Kidney tubule cell (primary cell): ENCODE results near the gene POLR3GL.

Experiments used
- DNase-seq: peaks from one replicate; pipeline ENCODE4 v3.0.0-alpha.2; 2018; ENCODE audit warnings: low spot score

The POLR3GL gene

DNA sequence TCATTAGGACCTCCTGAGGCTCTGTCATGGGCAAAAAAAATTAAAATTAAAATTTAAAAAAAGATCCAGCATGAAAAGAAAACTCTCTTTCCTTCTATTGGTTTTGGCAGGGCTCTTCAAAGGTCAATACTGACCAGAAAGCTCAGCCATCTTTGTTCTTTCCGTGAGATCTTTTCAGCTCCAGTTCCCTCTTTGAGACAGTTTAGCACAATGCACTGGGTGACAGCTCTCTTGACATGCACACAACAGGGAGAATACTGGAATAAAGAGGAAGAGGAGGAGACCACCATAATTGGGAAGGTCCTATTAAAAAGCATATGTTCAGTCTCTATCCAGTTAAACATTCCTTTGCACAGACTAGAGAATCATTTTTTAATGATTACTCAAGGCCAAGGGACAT, 13.0 kb upstream of the POLR3GL start:
- no peak for DNase-seq

DNA sequence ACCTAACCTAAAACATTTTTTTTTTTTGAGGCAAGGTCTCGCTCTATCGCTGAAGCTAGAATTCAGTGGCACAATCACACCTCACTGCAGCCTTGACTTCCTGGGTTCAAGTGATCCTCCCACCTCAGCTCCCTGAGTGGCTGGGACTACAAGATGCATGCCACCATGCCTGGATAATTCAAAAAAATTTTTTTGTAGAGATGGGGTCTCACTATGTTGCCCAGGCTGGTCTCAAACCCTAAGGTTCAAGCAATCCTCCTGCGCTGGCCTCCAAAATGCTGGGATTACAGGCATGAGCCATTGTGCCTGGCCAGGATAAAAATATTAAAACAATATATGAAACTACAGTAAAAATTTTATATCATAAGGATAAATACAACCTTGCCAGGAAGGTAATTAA, 11.6 kb upstream of the POLR3GL start:
- DNase-seq: no peak

DNA sequence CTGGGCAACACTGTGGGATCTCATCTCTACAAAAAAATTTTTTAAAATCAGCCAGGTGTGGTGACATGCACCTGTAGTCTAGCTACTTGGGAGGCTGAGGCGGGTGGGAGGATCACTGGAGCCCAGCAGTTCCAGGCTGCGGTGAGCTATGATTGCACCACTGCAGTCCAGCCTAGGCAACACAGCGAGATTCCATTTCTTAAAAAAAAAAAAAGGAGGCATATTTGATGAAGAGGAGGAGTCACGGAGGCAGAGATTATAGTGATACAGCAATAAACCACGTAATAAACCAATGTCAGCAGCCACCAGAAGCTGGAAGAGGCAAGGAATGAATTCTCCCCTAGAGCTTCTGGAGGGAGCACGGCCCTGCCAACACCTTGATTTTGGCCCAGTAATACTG, 10.6 kb upstream of the POLR3GL start:
- DNase-seq: no peak

DNA sequence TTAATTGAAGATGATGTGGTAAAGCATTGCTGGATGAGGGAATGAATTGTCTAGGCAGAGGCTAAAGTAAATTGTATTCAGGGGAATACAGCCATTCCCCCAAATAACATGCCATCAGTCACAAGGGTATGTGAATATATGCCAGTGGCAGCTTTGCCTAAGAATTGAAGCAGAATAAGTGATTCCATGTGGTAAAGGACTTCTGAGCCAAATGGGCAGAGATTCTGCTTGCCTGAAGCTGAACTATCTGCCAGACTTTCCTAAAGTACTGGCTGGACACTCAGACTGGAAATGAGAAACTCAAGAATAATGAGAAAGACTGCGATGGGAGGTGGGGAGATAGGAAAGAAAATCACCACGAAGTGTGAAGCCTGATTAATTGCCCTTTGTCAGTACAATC, 9.1 kb upstream of the POLR3GL start:
- no peak for DNase-seq

DNA sequence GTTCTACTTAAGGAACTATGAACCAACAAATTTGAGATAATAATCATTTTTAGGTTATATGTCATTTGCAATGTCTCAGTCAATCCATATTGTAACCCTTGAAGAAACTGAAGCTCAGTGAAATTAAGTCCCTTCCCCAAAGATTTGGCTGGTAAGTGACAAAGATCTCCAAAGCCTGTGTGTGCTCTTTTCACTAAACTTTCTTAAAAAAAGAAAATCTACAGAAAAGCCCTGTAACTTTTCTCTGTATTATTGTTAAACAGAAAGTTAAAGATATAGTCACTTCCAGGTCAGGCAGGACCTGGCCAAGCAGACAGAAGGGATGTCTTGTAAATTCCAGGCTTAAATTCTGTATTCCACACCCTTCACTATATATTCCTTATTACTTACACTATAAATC, 8.1 kb upstream of the POLR3GL start:
- no peak for DNase-seq

DNA sequence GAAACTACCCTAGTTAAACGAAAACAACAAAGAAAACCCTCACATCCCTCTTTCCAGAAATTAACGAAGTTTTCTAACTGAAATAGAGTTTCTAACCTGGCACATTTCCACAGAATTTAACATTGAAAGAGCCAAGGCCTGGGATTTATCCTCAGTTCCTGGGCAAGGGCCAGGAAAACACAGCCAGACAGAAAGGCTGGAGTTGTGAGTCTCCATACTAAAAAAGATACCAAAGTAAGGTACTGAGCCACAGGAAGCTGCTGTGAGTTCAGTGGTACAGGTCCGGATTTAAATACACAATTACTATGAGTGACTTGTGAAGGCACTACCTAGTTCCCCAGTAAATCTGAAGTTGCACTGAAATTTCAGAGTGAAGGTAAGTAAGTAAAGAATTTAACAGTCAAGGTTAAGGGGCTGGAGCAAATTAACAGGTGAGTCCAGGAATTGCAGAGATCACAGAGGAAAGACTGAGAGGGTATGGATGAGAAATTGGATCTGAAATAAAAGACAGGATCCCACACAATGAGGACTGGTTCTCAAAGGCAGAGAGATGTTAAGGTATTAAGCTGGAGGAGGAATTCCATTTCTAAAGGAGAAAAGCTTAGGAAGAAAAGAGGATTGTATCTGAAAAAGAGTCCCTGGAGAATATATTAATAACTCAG, 7.6 kb upstream of the POLR3GL start:
- DNase-seq: no peak

DNA sequence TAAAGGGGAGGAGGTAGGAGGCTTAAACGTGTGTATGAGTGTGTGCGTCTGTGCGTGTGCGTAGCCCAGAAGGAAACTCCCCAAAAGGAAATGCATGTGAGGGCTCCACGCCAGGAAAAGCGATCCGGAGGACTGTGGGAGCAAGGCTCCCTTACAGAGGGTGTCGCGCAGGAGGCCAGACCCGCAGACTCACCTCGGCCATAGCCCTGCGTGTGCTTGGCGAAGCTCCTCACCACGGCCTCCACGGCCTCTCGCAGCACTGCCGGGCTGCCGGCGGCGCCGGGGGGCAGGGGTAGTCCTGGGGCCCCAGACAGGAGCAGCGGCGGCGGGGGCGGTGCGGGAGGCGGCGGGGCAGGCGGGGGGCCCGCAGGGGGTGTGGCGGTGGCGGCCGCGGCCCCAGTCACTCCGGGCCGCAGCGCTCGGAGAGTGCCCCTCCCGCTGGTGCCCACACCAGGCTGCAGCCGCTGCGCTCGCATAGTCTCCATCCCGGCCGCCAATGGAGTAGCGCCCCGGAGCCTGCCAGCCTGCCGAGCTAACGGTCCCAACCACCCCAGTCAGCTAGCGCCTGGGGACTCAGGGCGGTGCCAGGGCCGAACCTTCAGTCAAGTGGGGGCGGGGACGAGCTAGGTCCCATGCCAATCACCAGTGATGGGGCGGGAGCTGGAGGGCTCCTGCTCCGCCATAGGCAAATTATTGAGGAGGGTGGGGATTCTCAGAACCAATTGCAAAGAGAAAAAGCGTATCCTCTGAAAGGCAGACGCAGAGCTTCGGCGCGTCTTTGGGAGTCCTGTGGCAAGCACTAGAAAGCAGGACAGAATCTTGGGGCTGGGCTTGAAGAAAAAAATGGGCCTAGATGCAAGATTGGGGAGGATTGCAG, 6.8 kb upstream of the POLR3GL start, which contains the start of gene LIX1L:
Gene LIX1L (minus strand): TSS at position 575 of the 877 bp plus-strand sequence. CDS start 90 bp downstream, at position 485.
- DNase-seq: peak; percentile 95

DNA sequence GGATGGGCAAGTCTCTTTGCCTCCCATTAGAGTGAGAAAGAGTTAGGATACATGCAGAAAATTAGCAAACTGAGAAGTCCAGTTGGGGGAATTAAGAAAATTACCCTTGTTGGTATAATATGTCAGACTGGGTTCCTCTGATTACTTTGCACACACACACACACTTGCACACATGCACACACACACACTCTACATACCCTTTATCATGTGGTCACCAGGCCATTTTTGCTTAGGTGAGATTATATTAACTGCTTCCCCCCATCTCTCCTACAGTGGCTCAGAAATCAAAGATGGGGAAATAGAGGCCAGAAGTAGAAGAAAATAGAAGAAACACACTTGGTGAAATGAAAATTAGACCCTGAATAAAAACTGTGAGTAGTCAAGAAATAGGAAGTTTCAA, 5.8 kb upstream of the POLR3GL start:
- DNase-seq: no peak

DNA sequence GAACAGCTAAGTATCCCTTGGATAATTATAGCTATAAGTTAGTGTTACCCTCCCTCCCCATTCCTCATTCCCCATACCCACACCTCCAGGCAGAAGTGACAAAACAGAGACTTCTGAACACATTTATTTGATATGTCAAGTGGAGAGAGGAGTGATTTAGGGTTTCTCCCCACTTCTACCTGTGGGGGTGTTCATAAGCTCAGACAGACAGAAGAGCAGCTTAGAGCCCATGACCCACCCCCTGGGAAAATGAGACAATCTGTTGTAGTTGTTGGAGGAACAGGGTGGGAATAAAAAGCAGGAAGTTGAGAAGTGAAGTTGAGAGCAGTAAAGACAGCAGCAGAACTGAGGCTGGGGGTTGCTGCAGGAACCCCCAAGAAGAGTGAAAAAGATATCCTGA, 5.2 kb upstream of the POLR3GL start:
- DNase-seq: no peak

DNA sequence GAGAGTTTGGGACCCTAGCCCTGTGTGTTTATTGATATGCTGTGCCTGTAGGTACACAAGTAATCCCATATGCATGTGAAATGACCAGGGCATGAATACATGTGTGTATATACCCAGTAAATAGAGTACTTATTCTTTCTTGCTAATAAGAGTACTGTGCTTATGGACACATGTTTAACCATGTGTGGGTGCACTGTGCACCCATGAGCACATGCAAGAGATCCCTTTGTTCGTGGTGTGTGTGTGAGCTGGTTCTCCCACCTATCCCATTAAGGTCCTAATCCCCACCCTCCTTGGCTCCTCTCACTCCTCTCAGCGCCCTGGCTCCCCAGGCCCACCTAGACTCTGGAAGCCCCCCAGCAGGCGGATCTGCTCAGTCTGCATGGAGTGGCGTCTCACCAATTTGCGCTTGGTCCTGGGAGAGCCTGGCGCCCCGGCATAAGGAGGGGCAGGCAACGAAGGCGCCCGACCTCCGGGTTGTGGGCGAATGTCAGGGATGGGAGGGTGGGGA, 4.5 kb upstream of the POLR3GL start:
- no peak for DNase-seq

DNA sequence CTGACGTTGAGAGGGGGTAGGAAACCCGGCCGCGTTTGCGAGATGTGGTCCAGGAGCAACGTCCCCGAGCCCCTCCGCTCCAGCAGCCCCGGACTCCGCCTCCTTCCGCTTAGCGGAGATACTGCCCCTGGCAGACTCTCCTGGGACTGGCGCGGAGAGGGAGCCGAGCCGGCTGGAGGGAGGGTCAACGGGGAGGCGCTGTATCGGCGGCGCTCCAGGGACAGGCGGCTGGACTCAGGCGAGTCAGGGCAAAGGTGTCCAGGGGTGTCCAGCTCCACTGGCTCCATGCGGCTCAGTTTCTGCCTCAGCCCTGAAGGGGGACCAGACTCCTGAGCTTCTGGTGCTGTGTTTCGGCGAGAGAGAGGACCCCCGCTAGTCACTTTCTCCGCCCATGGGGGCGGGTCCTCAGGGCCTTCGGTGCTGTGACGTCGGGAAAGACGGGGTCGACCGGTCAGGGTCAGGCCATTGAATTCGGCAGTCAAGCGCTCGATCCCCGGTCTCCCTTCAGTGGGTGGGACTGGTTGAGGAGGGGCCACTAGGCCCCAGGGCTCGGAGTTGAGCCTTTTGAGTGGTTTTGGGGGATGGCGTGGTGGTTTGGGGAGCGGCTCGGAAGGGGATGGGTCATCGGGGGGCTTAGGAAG, 3.9 kb upstream of the POLR3GL start:
- DNase-seq: peak; percentile 59

DNA sequence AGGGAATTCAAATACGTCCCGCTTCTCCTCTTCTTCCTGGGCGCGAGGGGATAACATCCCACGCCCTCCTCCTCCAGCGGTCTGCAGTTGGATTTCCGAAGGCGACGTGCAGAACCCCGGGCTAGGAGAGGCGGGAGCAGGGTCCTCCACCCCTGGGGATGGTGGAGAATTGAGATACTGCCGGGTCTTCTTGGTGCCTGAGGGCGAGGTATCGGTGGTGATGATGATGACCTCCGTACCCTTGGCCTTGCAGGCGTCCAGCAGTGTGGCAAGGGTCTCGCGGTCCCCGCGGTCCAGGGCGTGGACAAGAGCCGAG, 3.4 kb upstream of the POLR3GL start:
- no peak for DNase-seq

DNA sequence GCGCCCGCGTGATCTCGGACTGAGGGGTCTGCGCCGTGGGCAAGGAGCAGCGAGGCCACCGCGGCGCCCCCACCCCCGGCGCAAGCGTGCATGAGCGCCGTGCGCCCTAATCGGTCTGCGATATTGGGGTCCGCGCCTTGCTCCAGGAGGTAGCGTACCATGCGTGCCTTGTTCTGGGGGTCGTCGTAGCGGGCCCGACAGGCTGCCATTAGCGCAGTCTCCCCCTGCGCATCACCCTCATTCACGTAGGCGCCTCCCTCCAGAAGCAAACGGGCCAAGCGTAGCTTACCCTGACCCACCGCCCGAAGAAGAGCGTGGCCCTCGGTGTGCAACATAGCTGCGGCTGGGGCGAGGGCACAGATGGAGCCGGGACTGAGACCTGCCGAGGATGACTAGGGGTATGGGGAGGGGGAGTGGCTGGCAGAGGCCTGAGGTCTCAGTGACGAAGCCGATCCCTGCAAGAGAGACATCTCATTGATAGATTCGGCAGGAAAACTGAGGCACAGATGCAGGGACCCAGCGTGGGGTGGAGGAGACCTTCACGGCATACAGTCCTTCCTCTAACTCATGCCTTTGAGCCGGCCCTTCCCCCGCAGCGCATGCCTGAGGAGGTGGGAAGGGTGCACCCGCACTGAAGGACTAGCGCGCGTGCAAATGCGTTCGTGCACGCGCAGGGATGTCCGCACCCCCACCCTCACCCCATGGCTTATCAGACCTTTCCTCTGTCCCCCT, 2.9 kb upstream of the POLR3GL start:
- DNase-seq: no peak

DNA sequence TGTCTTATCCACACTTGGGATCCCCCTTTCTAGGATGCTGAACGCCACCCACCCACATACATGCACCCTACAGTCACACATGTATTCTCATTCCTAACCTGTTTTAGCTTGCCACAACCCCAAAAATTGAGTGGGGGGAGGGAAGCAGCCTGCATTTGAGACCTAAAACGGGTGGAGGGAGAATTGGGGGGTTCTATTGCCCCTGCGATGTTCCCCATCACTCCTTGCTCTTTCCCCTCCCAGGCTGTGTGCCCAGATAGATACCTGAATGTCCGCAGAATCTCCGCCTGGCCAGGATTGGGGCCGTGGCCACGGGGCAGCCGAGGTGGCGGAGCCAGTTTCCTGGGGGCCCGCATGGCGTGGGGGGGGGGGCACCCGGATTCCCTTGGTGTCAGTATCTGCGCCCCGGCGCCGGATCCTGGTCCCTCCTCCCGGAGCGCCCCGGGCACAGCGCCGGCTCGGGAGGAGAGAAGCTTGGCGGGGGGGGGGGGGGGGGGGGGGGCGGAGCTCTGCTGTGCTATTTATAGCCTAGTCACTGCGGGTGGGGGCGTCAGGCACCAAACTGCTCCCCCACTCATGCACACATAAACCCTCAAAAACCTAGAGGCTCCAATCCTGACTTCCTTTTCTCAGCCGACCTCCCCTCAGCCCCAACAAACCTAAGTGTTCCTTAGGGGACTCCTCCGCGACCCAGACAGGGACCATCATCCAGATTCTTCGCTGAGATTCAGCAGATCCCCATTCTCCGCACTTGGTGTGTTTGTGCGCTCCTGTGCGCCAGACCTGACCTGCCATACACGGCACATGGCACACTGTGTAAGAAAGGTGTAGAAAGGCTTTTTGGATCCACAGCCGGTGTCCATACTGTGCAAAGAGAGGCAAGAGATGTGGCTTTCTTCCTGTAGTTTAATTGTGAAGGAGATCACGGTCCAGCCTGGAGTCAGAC, 2.1 kb upstream of the POLR3GL start:
- no peak for DNase-seq

DNA sequence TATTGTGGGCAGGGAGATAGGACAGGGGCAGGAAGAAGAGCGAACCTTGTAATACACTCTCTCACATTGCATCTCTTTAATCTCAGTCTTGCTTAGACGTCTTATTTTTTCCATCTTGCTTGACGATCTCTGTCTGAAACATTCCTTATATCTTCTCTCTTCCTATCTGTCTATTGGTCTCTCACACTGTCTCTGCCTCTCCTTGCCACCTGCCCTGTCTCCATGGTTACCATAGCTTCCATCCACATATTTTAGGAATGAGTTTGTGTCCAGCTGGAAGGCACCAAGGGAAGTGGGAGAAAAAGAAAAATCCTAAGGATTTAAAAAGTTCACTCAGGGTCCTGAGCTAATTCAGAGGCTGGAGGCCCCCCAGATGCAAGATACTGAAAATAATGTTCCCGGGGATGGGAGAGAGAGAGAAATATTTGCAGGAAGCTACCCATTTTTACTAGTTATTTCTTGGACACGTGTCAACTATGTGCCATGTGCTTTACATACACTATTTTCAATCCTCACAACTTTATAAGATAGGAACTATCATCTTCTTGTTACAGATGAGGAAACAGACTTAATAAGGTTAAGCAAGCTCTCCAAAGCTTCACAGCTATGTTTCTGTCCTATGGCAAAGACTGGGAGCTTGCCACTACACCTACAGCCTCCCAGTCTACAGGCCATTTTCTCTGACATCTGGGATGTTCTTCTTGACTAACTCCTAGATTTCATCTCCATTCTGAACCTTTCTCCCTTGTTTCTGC, 1.0 kb upstream of the POLR3GL start:
- peak; percentile 83 for DNase-seq

DNA sequence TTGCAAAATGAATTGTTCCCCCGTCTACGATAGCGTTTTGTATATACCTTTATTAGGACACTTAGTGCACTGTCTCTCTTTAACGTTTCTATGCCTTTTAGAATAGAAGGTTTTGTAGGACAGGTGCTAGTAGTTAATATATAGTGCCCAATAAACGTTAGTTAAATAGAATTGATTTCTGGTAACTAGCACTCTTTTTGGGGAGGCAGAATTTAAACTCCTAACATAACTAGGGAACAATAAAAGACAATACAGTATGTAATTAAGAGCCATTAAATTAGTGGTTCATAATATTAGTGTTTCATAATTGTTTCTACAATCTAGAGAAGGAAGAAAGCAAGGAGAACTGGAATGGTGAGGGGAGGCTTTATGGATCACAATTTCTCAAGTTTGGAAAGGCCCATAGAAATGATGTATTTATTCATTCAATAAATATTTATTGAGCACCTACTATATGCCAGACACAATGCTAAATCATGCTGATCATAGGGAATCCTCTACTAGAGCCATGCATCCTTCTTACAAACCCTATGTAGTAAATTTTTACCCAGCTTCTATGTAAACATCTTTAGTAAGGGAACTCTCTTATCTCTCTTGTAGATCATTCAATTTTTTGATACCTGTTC, 742 bp downstream of the POLR3GL start:
- DNase-seq: no peak

DNA sequence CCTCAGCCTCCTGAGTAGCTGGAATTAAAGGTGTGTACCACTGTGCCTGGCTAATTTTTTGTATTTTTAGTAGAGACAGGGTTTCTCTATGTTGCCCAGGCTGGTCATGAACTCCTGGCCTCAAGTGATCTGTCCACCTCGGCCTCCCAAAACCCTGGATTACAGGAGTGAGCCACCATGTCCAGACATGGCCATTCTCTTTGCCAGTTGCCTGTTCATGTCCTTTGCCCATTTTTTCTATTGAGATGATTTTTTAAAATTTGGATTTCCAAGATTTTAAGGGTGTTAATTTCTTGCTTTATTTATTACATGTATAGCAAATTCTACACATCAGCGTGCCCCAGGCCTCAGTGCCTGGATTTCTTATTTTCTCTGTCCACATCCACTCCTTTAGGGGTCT, 2.8 kb downstream of the POLR3GL start:
- DNase-seq: no peak

DNA sequence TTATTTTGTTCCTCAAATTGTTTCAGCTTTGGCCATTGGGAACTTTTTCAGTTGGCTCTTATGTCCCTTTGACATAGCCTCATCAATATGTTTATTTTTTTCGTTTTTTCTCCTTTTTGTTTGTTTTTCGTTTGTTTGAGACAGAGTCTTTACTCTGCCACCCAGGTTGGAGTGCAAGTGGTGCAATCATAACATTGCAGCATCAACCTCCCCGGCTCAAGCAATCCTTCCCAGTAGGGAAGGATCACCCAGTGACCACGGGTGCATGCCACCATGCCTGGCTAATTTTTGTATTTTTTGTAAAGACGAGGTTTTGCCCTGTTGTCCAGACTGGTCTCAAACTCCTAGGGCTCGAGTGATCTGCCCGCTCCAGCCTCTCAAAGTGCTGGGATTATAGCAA, 8.1 kb downstream of the POLR3GL start:
- no peak for DNase-seq

DNA sequence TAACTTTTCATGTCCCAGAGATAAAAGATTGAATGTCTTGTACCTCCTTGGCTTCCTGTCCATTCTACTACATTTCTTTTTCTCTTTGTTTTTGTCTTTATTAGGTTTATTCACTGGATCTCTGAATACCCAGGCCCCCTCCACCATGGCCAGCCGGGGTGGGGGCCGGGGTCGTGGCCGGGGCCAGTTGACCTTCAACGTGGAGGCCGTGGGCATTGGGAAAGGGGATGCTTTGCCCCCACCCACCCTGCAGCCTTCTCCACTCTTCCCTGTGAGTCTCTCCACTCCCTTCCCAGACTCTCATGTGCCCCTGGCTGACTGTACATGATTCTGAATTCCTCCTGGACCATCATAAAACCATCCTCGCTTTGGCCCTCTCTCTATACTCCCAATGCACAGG, 10.2 kb downstream of the POLR3GL start:
- DNase-seq: no peak

DNA sequence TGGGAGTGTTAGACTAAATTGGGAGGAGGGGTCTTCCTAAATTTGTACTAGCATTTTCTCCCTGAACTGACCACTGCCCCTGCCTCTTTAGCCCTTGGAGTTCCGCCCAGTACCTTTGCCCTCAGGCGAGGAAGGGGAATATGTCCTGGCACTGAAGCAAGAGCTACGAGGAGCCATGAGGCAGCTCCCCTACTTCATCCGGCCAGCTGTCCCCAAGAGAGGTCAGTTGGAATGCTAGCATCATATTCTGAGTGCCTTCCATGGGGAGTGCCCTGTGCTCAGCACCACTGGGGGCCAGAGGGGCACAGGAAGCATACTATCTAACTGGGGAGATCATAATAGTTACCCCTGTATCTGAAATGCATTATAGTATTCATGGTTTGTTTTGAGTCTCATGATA, 10.7 kb downstream of the POLR3GL start:
- DNase-seq: no peak
